MCF 10A (cell line): ENCODE results near the gene SDC4. TPM values are rescaled to one million over a fixed set of nuclear protein-coding genes. Genes with fewer than 3 reads are reported as not detected.

Experiments
- BruUV-seq: library from RNA; stranded (reverse); fragments of 400-500 nt; replicated peaks from 2 replicates; lab custom pipeline; 2021; lab: Mats Ljungman, UMichigan
- CTCF ChIA-PET: fragments of 300-600 bp; sonication (Branson Sonifier 250); formaldehyde crosslinking; extraction: SDS; loops from one replicate; lab custom pipeline; 2021; ENCODE audit warnings: antibody characterized with exemption, inconsistent platforms; lab: Yijun Ruan, JAX
- POLR2A ChIA-PET: fragments of 300-600, 350-650 bp; sonication (Branson Sonifier 250); formaldehyde crosslinking; extraction: SDS; loops from one replicate; lab custom pipeline; 2020; ENCODE audit warnings: antibody characterized with exemption, inconsistent platforms; lab: Yijun Ruan, JAX
- DNase-seq: peaks from one replicate; pipeline ENCODE4 v3.0.0-alpha.2; 2018; ENCODE audit not compliant: unreplicated experiment
- H3K27ac Mint-ChIP-seq: one replicate; pipeline ENCODE4 v1.8.0; 2022; ENCODE audit warnings: mild to moderate bottlenecking, low read depth, mixed read lengths; ENCODE audit not compliant: unreplicated experiment
- H3K27me3 Mint-ChIP-seq: one replicate; pipeline ENCODE4 v1.8.0; 2022; ENCODE audit warnings: mixed read lengths; ENCODE audit not compliant: insufficient read depth, unreplicated experiment
- H3K36me3 Mint-ChIP-seq: one replicate; pipeline ENCODE4 v1.8.0; 2022; ENCODE audit warnings: mild to moderate bottlenecking, moderate library complexity, mixed read lengths; ENCODE audit not compliant: insufficient read depth, unreplicated experiment
- H3K4me1 Mint-ChIP-seq: one replicate; pipeline ENCODE4 v1.8.0; 2022; ENCODE audit warnings: mixed read lengths; ENCODE audit not compliant: insufficient read depth, unreplicated experiment
- H3K4me3 Mint-ChIP-seq: one replicate; pipeline ENCODE4 v1.8.0; 2022; ENCODE audit warnings: mild to moderate bottlenecking, moderate library complexity, mixed read lengths; ENCODE audit not compliant: unreplicated experiment
- H3K9me3 Mint-ChIP-seq: one replicate; pipeline ENCODE4 v1.8.0; 2022; ENCODE audit warnings: mixed read lengths; ENCODE audit not compliant: unreplicated experiment
- CTCF ChIP-seq: fragments of 200-600 bp; IDR thresholded peaks from one replicate; pipeline ENCODE4 v1.8.0; 2022; ENCODE audit warnings: antibody characterized with exemption, mild to moderate bottlenecking; ENCODE audit not compliant: unreplicated experiment
- intact Hi-C: fragments of 100-400 bp; cut with micrococcal nuclease; formaldehyde crosslinking; loops from 2 replicates; pipeline ENCODE4 v1.14.1; 2022
- total RNA-seq: library from RNA; stranded (reverse); gene quantifications from 2 replicates; pipeline ENCODE4 v1.2.3, GENCODE V29; 2022

The SDC4 gene
- total RNA-seq, 1 experiment from 2014 or later, result 209 TPM

- Mint-ChIP-seq H3K36me3 (no peaks in the 10 kb centered on the region), H3K4me3 (no peak overlapping the region), H3K4me1 (no peaks in the 10 kb centered on the region), H3K27me3 (no peaks in the 10 kb centered on the region), H3K9me3 (no peaks in the 10 kb centered on the region), H3K27ac (no peak overlapping the region)
- CTCF ChIA-PET, result interaction anchor here (5.3 kb wide), 1 partner anchor 17 kb away, joined by 64 read pairs; no protein-coding TSS in a partner anchor
- no peak for DNase-seq
- TF ChIP-seq CTCF, result no peak
- intact Hi-C loops, result no loop called here
- POLR2A ChIA-PET, result interaction anchor here (0.6 kb wide), 1 partner anchor 147 kb away, joined by 3 read pairs; no protein-coding TSS in a partner anchor
- no TSS peak for BruUV-seq
These were observed 72.9 kb downstream of the SDC4 start for GRCh38 chr20:45275338-45275737.

Other genes with a start within 250 kb of the SDC4 start
- not detected in 2 replicates for gene KCNS1, start 247.3 kb downstream of the SDC4 start, total RNA-seq
- gene WFDC5, start 233.2 kb downstream of the SDC4 start, total RNA-seq, result not detected in 2 replicates
- gene WFDC12, start 224.0 kb downstream of the SDC4 start, total RNA-seq, result not detected in 2 replicates
- 1.0 and 2.8 TPM in 2 replicates for gene PI3, start 173.5 kb downstream of the SDC4 start, total RNA-seq
- gene SEMG1, start 141.4 kb downstream of the SDC4 start, total RNA-seq, result not detected in 2 replicates
- not detected in 2 replicates for gene SEMG2, start 127.1 kb downstream of the SDC4 start, total RNA-seq
- gene SLPI, start 93.9 kb downstream of the SDC4 start, total RNA-seq, result 273 and 284 TPM in 2 replicates
- not detected in 2 replicates for gene RBPJL, start 41.6 kb downstream of the SDC4 start, total RNA-seq
- 0.20 TPM in 1 of 2 replicates, not detected in the other for gene MATN4, start 40.1 kb downstream of the SDC4 start, total RNA-seq
- gene SYS1, start 14.7 kb upstream of the SDC4 start, total RNA-seq, result 19.1 and 28.2 TPM in 2 replicates
- not detected in 2 replicates for gene TP53TG5, start 29.9 kb upstream of the SDC4 start, total RNA-seq
- 9.1 and 13.0 TPM in 2 replicates for gene DBNDD2, start 59.9 kb upstream of the SDC4 start, total RNA-seq
- gene PIGT, start 67.7 kb upstream of the SDC4 start, total RNA-seq, result 79.4 and 84.3 TPM in 2 replicates
- not detected in 2 replicates for gene WFDC2, start 121.3 kb upstream of the SDC4 start, total RNA-seq
- gene SPINT3, start 167.2 kb upstream of the SDC4 start, total RNA-seq, result not detected in 2 replicates
- not detected in 2 replicates for gene WFDC6, start 191.1 kb upstream of the SDC4 start, total RNA-seq
- not detected in 2 replicates for gene EPPIN, start 199.0 kb upstream of the SDC4 start, total RNA-seq
- not detected in 2 replicates for gene WFDC8, start 230.9 kb upstream of the SDC4 start, total RNA-seq